HG02840 (cell line): ENCODE measurements around the gene GDF11.
A peak's percentile ranks its signal among the peaks of the same experiment; 100 is the strongest.

Experiments
- ATAC-seq: cut with Tn5 transposase; IDR thresholded peaks from one replicate; pipeline ENCODE4 v1.9.1; 2021; ENCODE audit warnings: mild to moderate bottlenecking, moderate library complexity, moderate number of reproducible peaks; ENCODE audit not compliant: unreplicated experiment, low FRiP score

GDF11 gene

GRCh38 chr12:55721601-55722213 lies 21.2 kb upstream of the GDF11 start:
- no peak for ATAC-seq

GRCh38 chr12:55722948-55723347 lies 20.0 kb upstream of the GDF11 start:
- no peak for ATAC-seq

- no peak for ATAC-seq
Measured at GRCh38 chr12:55723516-55724225, 19.3 kb upstream of the GDF11 start.

GRCh38 chr12:55724226-55724939 lies 18.5 kb upstream of the GDF11 start:
- no peak for ATAC-seq

GRCh38 chr12:55724940-55725309 lies 18.0 kb upstream of the GDF11 start:
- ATAC-seq, result no peak

GRCh38 chr12:55725556-55725955 lies 17.4 kb upstream of the GDF11 start:
- ATAC-seq, result no peak

GRCh38 chr12:55726971-55727370 lies 16.0 kb upstream of the GDF11 start:
- no peak for ATAC-seq

GRCh38 chr12:55727643-55728185 lies 15.2 kb upstream of the GDF11 start:
- ATAC-seq, result no peak

GRCh38 chr12:55728186-55728938 lies 14.6 kb upstream of the GDF11 start:
- ATAC-seq, result peak; percentile 21

GRCh38 chr12:55728939-55729818 lies 13.7 kb upstream of the GDF11 start, which contains the start of gene CD63:
Gene CD63, minus strand, starts transcription at chr12:55729009. Its CDS starts 668 bp downstream, at chr12:55728341.
- peak; percentile 74 for ATAC-seq

- peak; percentile 28 for ATAC-seq
Measured at GRCh38 chr12:55729819-55730818, 12.8 kb upstream of the GDF11 start.

- no peak for ATAC-seq
Measured at GRCh38 chr12:55732288-55732687, 10.6 kb upstream of the GDF11 start.

- ATAC-seq, result no peak
Measured at GRCh38 chr12:55733021-55733555, 9.8 kb upstream of the GDF11 start.

- ATAC-seq, result no peak
Measured at GRCh38 chr12:55733858-55734257, 9.1 kb upstream of the GDF11 start.

- ATAC-seq, result no peak
Measured at GRCh38 chr12:55734595-55734994, 8.3 kb upstream of the GDF11 start.

GRCh38 chr12:55736076-55736475 lies 6.8 kb upstream of the GDF11 start:
- ATAC-seq, result no peak

- no peak for ATAC-seq
Measured at GRCh38 chr12:55736780-55737580, 5.9 kb upstream of the GDF11 start.
